Progenitor cell of endocrine pancreas (in vitro differentiated cells): ENCODE measurements around the gene KCNK13. TPM values are rescaled to one million over a fixed set of nuclear protein-coding genes. Genes with fewer than 3 reads are reported as not detected.

Experiments used
- DNase-seq: peaks from one replicate; pipeline ENCODE4 v3.0.0; 2021; ENCODE audit warnings: low spot score; ENCODE audit not compliant: unreplicated experiment
- H3K27ac Mint-ChIP-seq: 2 replicates; pipeline ENCODE4 v1.8.0; 2021; ENCODE audit warnings: mild to moderate bottlenecking, moderate library complexity, mixed read lengths
- H3K27me3 Mint-ChIP-seq: 2 replicates; pipeline ENCODE4 v1.8.0; 2021; ENCODE audit warnings: mixed read lengths
- H3K36me3 Mint-ChIP-seq: 2 replicates; pipeline ENCODE4 v1.8.0; 2022; ENCODE audit warnings: mixed read lengths; ENCODE audit not compliant: insufficient read depth
- H3K4me1 Mint-ChIP-seq: 2 replicates; pipeline ENCODE4 v1.8.0; 2021; ENCODE audit warnings: low read depth, mixed read lengths
- H3K4me3 Mint-ChIP-seq: 2 replicates; pipeline ENCODE4 v1.8.0; 2021; ENCODE audit warnings: low read depth, mild to moderate bottlenecking, moderate library complexity, mixed read lengths
- H3K9me3 Mint-ChIP-seq: 2 replicates; pipeline ENCODE4 v1.8.0; 2021; ENCODE audit warnings: low read depth, mixed read lengths
- total RNA-seq: library from RNA; stranded (reverse); gene quantifications from 2 replicates; pipeline ENCODE4 v1.2.1, GENCODE V29; 2021
- TF ChIP-seq, protein P1 (sequence below): fragments of 200-600 bp; sonication (generic); IDR thresholded peaks from one replicate; pipeline ENCODE4 v1.5.0; 2021; ENCODE audit warnings: antibody characterized with exemption, mild to moderate bottlenecking; ENCODE audit not compliant: unreplicated experiment

Gene KCNK13
- total RNA-seq, 1 donor from 2014 or later: not detected

DNA sequence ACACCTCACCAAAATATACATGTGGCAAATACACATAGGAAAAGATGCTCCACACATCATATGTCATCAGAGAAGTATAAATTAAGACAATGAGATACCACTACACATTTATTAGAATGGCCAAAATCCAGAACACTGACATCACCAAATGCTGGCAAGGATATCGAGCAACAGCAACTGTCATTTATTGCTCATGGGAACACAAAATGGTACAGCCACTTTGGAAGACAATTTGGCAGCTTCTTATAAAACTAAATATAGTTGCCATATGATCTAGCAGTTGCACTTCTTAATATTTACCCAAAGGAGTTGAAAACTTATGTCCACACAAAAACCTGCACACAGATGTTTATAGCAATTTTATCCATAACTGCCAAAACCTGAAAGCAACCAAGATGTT is 7.0 kb upstream of the KCNK13 start:
- Mint-ChIP-seq H3K4me1 (peaks cover 2% of the 10 kb centered on the region), H3K36me3 (no peaks in the 10 kb centered on the region), H3K27me3 (peaks cover 37% of the 10 kb centered on the region), H3K27ac (no peak overlapping the region), H3K9me3 (no peaks in the 10 kb centered on the region), H3K4me3 (no peak overlapping the region)
- TF ChIP-seq, protein P1, sequence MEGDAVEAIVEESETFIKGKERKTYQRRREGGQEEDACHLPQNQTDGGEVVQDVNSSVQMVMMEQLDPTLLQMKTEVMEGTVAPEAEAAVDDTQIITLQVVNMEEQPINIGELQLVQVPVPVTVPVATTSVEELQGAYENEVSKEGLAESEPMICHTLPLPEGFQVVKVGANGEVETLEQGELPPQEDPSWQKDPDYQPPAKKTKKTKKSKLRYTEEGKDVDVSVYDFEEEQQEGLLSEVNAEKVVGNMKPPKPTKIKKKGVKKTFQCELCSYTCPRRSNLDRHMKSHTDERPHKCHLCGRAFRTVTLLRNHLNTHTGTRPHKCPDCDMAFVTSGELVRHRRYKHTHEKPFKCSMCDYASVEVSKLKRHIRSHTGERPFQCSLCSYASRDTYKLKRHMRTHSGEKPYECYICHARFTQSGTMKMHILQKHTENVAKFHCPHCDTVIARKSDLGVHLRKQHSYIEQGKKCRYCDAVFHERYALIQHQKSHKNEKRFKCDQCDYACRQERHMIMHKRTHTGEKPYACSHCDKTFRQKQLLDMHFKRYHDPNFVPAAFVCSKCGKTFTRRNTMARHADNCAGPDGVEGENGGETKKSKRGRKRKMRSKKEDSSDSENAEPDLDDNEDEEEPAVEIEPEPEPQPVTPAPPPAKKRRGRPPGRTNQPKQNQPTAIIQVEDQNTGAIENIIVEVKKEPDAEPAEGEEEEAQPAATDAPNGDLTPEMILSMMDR: no peak
- no peak for DNase-seq

DNA sequence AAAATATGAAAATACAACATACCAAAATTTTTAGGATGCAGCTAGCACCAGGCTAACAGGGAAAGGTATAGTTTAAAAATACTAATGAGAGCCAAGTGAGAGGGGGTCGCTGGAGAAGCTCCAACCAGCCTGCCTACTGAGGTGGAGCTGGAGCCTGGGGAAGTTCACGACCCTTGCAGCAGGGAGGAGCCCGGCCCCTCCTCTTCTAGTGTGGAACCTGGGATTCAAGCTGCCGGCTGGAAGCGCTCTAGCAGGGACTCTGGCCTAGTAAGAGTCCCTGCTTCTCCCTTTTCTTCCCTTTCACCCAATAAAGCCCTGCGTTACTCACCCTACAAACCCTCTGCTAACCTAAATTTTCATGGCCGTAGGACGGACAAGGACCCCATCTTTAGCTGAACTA is 5.0 kb upstream of the KCNK13 start:
- TF ChIP-seq, protein P1: no peak
- Mint-ChIP-seq H3K27me3 (peaks cover 41% of the 10 kb centered on the region), H3K36me3 (no peaks in the 10 kb centered on the region), H3K9me3 (no peaks in the 10 kb centered on the region), H3K27ac (no peak overlapping the region), H3K4me1 (peaks cover 4% of the 10 kb centered on the region), H3K4me3 (no peak overlapping the region)
- DNase-seq: no peak

DNA sequence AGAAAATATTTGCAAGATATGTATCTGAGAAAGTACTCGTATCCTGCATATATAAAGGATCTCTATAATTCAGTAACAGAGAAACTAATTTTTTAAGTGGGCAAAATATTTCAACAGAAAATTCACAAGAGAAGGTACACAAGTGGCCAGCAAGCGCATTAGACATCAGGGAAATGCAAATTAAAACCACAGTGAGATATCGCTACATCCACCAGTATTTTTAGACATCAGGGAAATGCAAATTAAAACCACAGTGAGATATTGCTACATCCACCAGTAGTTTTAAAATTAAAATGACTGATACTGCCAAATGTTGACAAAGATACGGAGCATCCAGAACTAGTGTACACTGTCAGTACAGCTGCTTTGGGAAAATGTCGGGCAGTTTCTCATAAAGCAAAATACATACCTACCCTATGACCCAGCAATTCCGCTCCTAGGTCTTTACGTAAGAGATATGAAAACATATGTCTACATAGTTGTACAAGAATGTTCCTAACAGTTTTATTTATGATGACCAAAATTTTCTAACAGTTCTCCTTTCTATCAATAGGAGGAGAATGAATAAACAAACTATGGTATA is 2.8 kb upstream of the KCNK13 start:
- H3K27me3 Mint-ChIP-seq: peaks cover 52% of the 10 kb centered on the region
- H3K4me3 Mint-ChIP-seq: no peak overlapping the region
- H3K27ac Mint-ChIP-seq: no peak overlapping the region
- H3K36me3 Mint-ChIP-seq: no peaks in the 10 kb centered on the region
- peaks cover 7% of the 10 kb centered on the region for H3K4me1 Mint-ChIP-seq
- H3K9me3 Mint-ChIP-seq: no peaks in the 10 kb centered on the region
- no peak for DNase-seq
- TF ChIP-seq, protein P1: no peak

DNA sequence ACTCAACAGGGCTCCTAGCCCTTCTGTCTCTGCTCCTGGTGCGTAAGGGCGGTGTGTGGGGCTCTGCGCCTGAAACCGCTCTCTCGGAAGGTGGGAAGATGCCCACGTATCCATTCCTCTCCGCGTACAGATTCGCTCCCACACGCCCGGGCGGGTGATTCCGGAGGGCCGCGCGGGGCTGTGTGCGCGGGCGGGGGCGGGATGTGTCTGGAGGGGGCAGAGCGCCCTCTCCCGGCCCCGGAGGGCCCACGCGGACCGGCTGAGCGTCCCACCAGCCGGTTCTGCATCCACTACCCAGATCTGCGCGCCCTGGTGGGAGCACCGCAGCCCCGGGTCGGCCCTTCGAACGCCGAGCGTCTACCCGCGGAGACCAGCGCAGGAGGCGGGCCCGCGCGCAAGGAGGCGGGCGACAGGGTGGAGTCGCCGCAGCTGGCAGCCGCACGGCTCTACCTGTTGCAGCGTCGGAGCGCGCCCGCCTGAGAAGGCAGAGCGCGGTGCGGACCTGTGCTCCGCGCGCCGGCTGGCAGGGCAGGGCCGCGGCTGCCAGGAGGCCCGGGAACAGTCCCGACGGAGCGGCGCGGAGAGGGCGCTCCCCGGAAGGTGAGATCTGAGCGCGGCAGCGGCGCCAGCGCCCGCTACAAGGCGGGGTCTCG is 1.4 kb upstream of the KCNK13 start:
- peaks cover 66% of the 10 kb centered on the region for H3K27me3 Mint-ChIP-seq
- TF ChIP-seq, protein P1: peak; percentile 64
- peaks cover 7% of the 10 kb centered on the region for H3K4me1 Mint-ChIP-seq
- no peaks in the 10 kb centered on the region for H3K36me3 Mint-ChIP-seq
- peak overlapping the region; percentile 60 for H3K4me3 Mint-ChIP-seq
- no peak overlapping the region for H3K27ac Mint-ChIP-seq
- peak; percentile 52 for DNase-seq
- no peaks in the 10 kb centered on the region for H3K9me3 Mint-ChIP-seq

DNA sequence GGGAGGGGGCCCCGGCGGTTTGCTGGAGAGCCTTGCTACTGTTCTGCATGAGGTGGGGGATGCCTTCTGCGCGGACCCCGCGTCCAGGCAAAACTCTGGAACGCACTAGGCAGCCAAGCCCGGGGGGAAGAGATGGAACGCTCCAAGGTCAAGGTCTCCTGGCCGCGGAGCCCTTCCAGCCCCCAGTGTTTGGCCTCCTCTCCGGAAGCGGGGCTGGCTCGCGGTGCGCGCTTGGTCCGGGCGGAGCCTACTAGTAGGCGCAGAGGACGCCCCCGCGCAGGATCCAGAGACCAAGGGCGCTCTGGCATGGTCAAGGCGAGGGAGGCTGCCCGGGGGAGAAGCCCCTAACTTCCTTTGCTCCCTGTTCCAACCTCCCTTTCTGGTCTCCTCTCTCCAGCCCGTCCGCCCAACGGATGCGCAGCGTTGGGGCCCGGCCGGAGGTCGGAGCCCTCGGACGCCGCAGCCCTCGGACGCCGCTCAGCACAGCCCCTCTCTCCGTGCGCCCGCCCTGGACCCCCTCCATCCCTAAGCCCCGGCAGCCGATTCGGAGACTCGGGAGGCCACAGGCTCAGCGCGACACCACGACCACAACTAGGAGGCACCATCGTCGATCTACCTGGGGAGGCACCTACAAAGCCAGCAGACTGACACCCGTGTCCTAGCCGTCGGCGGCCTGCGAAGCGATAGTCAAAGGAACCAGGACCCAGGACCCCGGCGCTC is 669 bp upstream of the KCNK13 start:
- Mint-ChIP-seq H3K4me1 (peaks cover 7% of the 10 kb centered on the region), H3K36me3 (no peaks in the 10 kb centered on the region), H3K27ac (no peak overlapping the region), H3K9me3 (no peaks in the 10 kb centered on the region), H3K27me3 (peaks cover 69% of the 10 kb centered on the region), H3K4me3 (peak overlapping the region; percentile 39)
- TF ChIP-seq, protein P1: no peak
- no peak for DNase-seq
